IPS DF 4.7 (cell line): Measurements from ENCODE around the gene DBNDD1.
A peak's percentile ranks its signal among the peaks of the same experiment; 100 is the strongest.
"Not testable (repeated sequence)": the region's sequence is repeated elsewhere in the genome, so short reads cannot be mapped to it uniquely, and the experiment has no call there.

ENCODE experiments used
- DNase-seq: peaks from one replicate; pipeline ENCODE4 v3.0.0-alpha.2; 2013; ENCODE audit warnings: low spot score; ENCODE audit errors: extremely low read depth

Gene DBNDD1

GRCh38 chr16:90018652-90019542, at the start of gene DBNDD1:
TSS of gene DBNDD1 (minus strand) at chr16:90019456. CDS start at chr16:90019341, 115 bp downstream.
- no peak for DNase-seq

GRCh38 chr16:90061437-90061836, 42.2 kb upstream of the DBNDD1 start:
- no peak for DNase-seq

GRCh38 chr16:90057738-90058173, 38.5 kb upstream of the DBNDD1 start:
- DNase-seq, result no peak

GRCh38 chr16:90056521-90056920, 37.3 kb upstream of the DBNDD1 start:
- not testable (repeated sequence) for DNase-seq

- DNase-seq, result no peak
These were observed 36.1 kb upstream of the DBNDD1 start for GRCh38 chr16:90055371-90055770.

GRCh38 chr16:90054554-90054953, 35.3 kb upstream of the DBNDD1 start:
- DNase-seq, result no peak

GRCh38 chr16:90053902-90054500, 34.7 kb upstream of the DBNDD1 start:
- DNase-seq, result no peak

- DNase-seq, result no peak
These were observed 31.7 kb upstream of the DBNDD1 start for GRCh38 chr16:90050969-90051368.

- no peak for DNase-seq
These were observed 29.6 kb upstream of the DBNDD1 start for GRCh38 chr16:90048737-90049330.

- no peak for DNase-seq
These were observed 29.1 kb upstream of the DBNDD1 start for GRCh38 chr16:90048347-90048722.

- no peak for DNase-seq
These were observed 28.6 kb upstream of the DBNDD1 start for GRCh38 chr16:90047714-90048346.

GRCh38 chr16:90046971-90047713, 27.9 kb upstream of the DBNDD1 start:
- peak; percentile 44 for DNase-seq

- DNase-seq, result no peak
These were observed 27.1 kb upstream of the DBNDD1 start for GRCh38 chr16:90046122-90046970.

GRCh38 chr16:90044111-90044551, 24.9 kb upstream of the DBNDD1 start:
- DNase-seq, result no peak

- no peak for DNase-seq
These were observed 24.3 kb upstream of the DBNDD1 start for GRCh38 chr16:90043526-90043925.

GRCh38 chr16:90042946-90043514, 23.8 kb upstream of the DBNDD1 start:
- DNase-seq, result no peak

GRCh38 chr16:90041896-90042473, 22.7 kb upstream of the DBNDD1 start:
- no peak for DNase-seq

- DNase-seq, result no peak
These were observed 21.1 kb upstream of the DBNDD1 start for GRCh38 chr16:90040152-90041023.
